NCI-H774 (cell line): Measurements from ENCODE around the gene SLC26A2.
"Not testable (repeated sequence)": the region's sequence is repeated elsewhere in the genome, so short reads cannot be mapped to it uniquely, and the experiment has no call there.

ENCODE experiments used
- DNase-seq: peaks from one replicate; lab custom pipeline; 2025; lab: John Stamatoyannopoulos, UW

Gene SLC26A2

GRCh38 chr5:150001660-150002486 is 41.3 kb downstream of the SLC26A2 start:
- DNase-seq, result peak; percentile 17

- no peak for DNase-seq
Measured at GRCh38 chr5:150006318-150006717, 45.8 kb downstream of the SLC26A2 start.

GRCh38 chr5:150007050-150007449 is 46.5 kb downstream of the SLC26A2 start:
- DNase-seq, result no peak

GRCh38 chr5:150009671-150010387 is 49.3 kb downstream of the SLC26A2 start:
- no peak for DNase-seq

GRCh38 chr5:150013931-150014330 is 53.4 kb downstream of the SLC26A2 start:
- no peak for DNase-seq

GRCh38 chr5:150014456-150014855 is 53.9 kb downstream of the SLC26A2 start:
- no peak for DNase-seq

- DNase-seq, result no peak
Measured at GRCh38 chr5:150015415-150015814, 54.9 kb downstream of the SLC26A2 start.

- no peak for DNase-seq
Measured at GRCh38 chr5:150016537-150016936, 56.0 kb downstream of the SLC26A2 start.

GRCh38 chr5:150017226-150018005 is 56.9 kb downstream of the SLC26A2 start:
- no peak for DNase-seq

GRCh38 chr5:150020249-150020648 is 59.7 kb downstream of the SLC26A2 start:
- DNase-seq, result no peak

GRCh38 chr5:150021491-150022157 is 61.1 kb downstream of the SLC26A2 start:
- DNase-seq, result no peak

- DNase-seq, result no peak
Measured at GRCh38 chr5:150022158-150022531, 61.6 kb downstream of the SLC26A2 start.

GRCh38 chr5:150022681-150023080 is 62.1 kb downstream of the SLC26A2 start:
- no peak for DNase-seq

- no peak for DNase-seq
Measured at GRCh38 chr5:150023136-150023535, 62.6 kb downstream of the SLC26A2 start.

GRCh38 chr5:150024346-150024984 is 63.9 kb downstream of the SLC26A2 start:
- no peak for DNase-seq

GRCh38 chr5:150026682-150027172 is 66.2 kb downstream of the SLC26A2 start:
- no peak for DNase-seq

- DNase-seq, result not testable (repeated sequence)
Measured at GRCh38 chr5:150028047-150028446, 67.5 kb downstream of the SLC26A2 start.

- no peak for DNase-seq
Measured at GRCh38 chr5:150033334-150033733, 72.8 kb downstream of the SLC26A2 start.

- DNase-seq, result no peak
Measured at GRCh38 chr5:150034662-150035061, 74.1 kb downstream of the SLC26A2 start.

- no peak for DNase-seq
Measured at GRCh38 chr5:150035139-150035895, 74.8 kb downstream of the SLC26A2 start.

- DNase-seq, result no peak
Measured at GRCh38 chr5:150036513-150036912, 76.0 kb downstream of the SLC26A2 start.
